Endothelial cell of umbilical vein (primary cell): ENCODE measurements around the gene PCGF3.

ENCODE experiments used
- CTCF ChIP-seq, 2 donors: IDR thresholded peaks; 1 replicate in 1 of 2; 2 replicates in 1 of 2; pipeline ENCODE4 v1.5.1; 2011; ENCODE audit warnings: low read length in 2 of 2, mild to moderate bottlenecking in 2 of 2, moderate library complexity in 2 of 2, control low read depth in 1 of 2, inconsistent platforms in 1 of 2, low read depth in 1 of 2; ENCODE audit not compliant: insufficient read depth in 1 of 2; ENCODE audit errors: extremely low read depth in 1 of 2
- EZH2 ChIP-seq: IDR thresholded peaks from 2 replicates; pipeline ENCODE4 v1.6.1; 2012; ENCODE audit warnings: borderline replicate concordance, low read depth, mild to moderate bottlenecking, moderate library complexity, low read length, inconsistent platforms; ENCODE audit not compliant: severe bottlenecking

- TF ChIP-seq CTCF (IDR thresholded peaks at IDR 0.05; ENCODE audit: extremely low read depth in 1 of 2, insufficient read depth in 1 of 2, low read depth in 1 of 2, low read length in 2 of 2) (peak; percentile 97 to 100), EZH2 (no peak)
These were observed 31.2 kb upstream of the PCGF3 start, which contains the start of the genes ATP5ME and MYL5 for GRCh38 chr4:674172-675035.
